NCI-H128 (cell line): ENCODE results near the gene LTK.
"Not testable (repeated sequence)": the region's sequence is repeated elsewhere in the genome, so short reads cannot be mapped to it uniquely, and the experiment has no call there.

Experiments used
- DNase-seq: peaks from one replicate; lab custom pipeline; 2025; ENCODE audit not compliant: unreplicated experiment; lab: John Stamatoyannopoulos, UW

LTK gene

DNA sequence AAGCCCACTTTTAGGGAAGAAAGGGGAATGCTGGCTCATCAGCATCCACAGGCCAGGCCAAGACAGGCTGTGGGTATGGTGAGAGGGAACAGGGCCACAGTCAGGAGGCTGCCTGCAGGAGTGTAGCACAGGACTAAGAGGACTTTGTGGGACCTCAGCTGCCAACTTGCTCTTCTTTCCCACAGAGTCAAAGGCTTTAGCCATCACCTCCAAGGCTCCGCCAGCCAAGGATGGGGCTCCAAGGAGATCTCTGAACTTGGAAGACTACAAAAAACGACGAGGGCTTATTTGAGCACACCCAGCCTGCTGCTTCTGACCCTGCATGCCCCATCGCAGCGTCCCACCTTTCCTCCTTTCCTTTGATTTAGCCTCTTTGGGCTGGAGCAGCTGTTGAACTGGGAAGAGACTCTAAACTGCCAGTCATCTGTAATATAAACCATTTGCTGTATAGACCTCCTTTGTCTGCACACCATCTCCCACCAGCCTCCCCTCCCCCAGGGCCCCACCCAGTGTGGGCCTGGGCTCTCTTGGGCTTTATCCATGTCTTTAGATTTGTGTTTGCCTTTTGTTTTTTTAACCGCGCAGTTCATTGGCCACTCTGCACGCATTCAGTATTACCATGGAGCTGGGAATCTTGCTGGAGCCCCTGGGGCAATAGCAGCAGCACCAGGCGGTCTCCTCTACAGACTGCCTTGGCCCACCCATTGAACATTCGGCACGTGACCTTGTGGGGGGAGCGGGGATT lies 33.1 kb downstream of the LTK start:
- no peak for DNase-seq

DNA sequence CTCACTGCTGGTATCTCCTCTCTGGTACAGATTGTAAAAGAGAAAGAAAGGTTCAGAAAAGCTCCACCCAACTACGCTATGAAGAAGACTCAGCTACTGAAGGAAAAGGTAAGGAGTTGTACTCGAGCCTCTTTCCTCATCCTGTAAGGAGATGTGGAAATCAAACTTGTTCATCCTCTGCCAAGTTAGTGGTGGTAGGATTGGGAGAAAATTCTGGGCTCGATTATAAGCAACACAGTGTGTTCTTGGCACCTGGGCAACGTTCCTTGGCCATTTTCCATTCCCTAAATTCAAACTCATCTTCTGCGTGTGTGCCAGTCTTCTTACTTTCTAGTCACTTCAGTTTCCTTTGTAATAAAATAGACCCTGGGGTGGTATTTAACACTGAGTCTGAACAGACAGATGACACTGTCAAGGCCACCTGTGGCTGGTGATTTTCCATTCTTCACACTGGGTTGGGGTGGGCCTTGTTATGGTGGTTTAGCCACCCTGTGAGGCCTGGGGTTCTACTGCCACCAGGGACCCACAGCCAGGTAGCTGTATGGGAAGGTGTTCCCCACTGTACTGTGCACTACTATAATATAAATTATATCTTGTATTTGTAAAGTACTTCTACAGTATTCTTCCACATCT lies 37.1 kb downstream of the LTK start:
- DNase-seq = no peak

DNA sequence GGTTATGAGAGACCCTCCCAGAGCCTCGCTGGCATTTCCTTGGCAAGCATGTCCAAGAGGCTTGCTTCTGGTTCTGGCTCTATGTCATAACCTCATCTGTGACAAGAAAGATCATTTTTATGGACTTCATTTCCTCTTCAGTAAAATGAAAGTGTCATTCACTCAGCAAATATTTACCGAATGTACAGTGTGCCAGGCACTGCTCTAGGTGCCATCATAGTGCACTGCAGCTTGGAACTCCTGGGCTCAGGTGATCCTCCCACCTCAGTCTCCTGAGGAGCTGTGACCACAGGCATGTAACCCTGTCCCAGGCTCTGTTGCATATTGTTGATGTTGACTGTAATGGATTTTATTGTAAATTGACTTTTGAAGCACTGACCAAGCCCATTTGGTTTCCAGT lies 38.7 kb downstream of the LTK start:
- no peak for DNase-seq

DNA sequence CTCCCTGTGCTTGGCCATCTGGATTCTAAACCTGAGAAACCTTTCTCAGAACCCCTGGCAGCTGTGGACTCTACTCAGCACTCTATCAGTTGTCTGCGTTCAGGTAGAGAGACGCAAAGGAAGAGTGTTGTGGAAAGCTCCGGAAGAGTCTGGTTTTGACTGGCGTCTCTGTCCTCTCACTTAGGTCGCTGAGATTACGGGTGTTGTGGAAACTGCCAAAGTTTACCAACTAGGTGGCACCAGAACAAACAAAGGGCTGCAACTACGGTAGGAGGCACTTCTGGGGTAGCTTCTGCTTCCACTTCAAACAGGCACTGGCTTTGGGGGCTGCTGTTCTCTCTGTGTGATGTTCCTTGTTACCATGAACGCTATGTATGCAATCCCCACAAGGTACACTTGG lies 39.2 kb downstream of the LTK start:
- no peak for DNase-seq

DNA sequence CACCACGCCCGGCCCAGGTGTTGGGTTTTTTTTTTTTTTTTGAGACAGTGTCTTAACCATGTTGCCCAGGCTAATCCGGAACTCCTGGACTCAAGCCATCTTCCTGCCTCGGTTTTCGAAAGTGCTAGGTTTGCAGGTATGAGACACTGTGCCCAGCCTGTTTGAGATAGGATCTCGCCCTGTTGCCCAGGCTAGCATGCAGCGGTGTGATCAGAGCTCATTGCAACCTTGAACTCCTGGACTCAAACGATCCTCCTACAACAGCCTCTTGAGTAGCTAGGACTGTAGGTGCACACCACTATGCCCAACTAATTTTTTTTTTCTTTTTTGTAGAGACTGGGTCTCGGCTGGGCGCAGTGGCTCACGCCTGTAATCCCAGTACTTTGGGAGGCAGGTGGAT lies 40.2 kb downstream of the LTK start:
- no peak for DNase-seq

DNA sequence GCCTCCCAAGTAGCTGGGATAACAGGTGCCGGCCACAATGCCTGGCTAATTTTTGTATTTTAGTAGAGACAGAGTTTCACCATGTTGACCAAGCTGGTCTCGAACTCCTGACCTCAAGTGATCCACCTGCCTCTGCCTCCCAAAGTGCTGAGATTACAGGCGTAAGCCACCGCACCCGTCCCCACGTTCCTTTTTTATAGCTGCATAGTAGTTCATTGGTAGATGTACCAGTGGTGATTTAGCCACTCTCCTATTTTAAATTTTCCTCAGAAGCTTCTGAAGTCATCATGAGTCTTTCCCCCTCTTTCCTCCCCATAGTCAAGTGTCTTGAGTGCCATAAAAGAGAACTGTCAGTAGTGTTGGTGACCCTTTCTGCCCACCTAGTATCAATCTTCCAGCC lies 44.0 kb downstream of the LTK start:
- not testable (repeated sequence) for DNase-seq

DNA sequence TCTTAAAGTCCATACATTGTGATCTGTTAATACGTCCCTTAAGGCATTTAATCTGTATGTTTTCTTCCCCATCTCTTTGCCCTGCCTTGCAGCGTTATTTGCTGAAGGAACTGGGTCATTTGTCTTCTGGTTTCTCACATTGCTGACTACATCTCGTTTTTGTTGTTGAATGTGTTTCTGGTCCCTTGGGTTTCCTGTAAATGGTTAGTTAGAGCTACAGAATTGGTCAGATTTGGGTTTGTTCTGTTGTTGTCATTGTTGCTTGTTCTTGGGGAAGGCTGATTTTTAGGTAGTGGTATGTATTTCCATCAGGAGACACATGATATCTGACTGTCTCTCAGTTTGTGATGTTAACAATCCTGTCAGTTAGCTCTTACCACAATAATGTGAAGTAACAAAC lies 46.9 kb downstream of the LTK start:
- DNase-seq = no peak

DNA sequence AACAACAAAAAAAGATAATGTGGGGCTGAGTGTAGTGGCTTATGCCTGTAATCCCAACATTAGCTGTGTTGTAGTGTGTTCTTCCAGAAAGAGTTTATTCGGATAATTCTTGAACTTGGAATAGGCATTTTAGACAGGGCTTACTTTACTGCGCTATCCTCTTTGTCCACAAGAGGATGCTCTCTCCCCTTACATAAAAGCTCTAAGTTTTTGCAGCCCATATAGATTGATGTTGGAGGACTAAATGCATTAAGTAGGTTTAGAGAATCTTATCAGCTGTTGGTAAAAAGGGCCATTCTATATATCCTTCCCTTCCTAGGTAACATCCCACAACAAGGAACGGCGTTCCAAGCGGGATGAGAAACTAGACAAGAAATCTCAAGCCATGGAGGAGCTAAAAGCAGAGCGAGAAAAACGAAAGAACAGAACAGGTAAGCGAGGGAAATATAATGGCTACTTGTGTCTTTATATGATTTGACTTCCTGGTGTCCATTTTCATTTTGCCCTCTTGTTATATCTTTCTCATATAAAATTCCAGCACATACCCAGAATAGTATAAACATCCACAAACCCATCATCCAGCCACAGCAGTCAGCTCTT lies 47.7 kb downstream of the LTK start:
- DNase-seq = no peak

DNA sequence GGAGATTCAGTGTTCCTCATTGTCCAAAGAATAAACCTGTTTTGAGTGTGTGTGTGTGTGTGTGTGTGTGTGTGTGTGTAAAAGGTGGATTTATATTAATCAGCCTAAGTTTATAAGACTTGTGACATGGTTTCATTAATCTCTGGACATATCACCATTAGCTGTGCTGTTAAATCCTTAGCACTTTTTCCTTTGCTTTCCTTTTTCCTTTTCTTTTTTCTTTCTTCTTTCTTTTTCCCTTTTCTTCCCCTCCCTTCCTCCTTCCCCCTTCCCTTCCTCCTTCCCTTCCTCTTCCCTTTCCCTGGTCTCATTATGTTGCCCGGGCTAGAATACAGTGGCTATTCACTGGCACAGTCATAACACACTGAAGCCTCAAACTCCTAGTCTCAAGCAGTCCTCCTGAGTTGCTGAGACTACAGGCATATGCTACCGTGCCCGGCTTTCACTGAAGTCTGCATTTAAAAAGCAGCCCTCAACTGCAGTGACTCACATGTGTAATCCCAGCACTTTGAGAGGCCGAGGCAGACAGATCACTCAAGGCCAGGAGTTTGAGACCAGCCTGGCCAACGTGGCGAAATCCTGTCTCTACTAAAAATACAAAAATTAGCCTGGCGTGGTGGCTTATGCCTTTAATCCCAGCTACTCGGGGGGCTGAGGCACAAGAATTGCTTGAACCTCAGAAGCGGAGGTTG lies 48.6 kb downstream of the LTK start:
- DNase-seq = no peak

DNA sequence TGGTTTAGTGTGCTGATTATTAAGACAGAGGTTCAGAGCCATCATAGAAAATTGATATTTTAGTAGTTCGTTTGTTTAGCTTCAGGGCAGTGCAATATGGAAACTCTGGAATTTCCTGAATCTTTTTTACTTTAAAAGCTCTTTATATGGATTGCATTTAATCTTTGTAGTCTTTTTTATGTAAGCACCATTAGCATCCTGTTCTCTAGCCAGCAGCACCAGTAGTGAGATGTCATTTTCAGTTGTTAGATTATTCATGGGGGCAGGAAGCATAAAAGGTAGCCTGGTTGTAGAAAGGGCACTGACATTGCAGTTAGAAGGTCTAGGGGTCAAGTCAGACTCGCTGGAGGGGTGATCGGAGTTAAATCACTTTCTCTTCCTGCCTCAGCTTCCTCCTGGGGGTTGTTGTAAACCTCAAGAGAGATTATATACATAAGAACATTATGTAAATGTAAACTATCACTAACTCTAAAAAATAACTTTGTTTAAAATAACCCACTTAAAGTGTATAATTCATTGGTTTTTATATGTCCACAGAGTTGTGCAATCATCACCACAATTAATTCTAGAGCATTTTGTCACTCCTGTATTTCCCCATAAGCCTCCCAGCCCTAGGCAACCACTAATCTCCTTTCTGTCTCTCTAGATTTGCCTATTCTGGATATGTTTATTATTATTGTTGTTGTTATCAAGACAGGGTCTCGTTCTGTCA lies 51.4 kb downstream of the LTK start:
- no peak for DNase-seq
